H9 (cell line): ENCODE data around the gene TWSG1. TPM values are rescaled to one million over a fixed set of nuclear protein-coding genes. Genes with fewer than 3 reads are reported as not detected.

Experiments
- DNase-seq: peaks from one replicate; pipeline ENCODE4 v3.0.0-alpha.2; 2017
- H2AFZ ChIP-seq: one replicate; pipeline ENCODE4 v1.6.1; 2013; ENCODE audit warnings: mild to moderate bottlenecking, low read length, control low read depth, moderate library complexity
- H2AK5ac ChIP-seq: 2 replicates; pipeline ENCODE4 v1.6.1; 2013; ENCODE audit warnings: low read length, control low read depth, mixed read lengths; ENCODE audit not compliant: insufficient read length
- H2BK120ac ChIP-seq: one replicate; pipeline ENCODE4 v1.6.1; 2013; ENCODE audit warnings: low read depth, mild to moderate bottlenecking, low read length, control low read depth, inconsistent platforms; ENCODE audit not compliant: poor library complexity, severe bottlenecking
- H2BK12ac ChIP-seq: 2 replicates; pipeline ENCODE4 v1.6.1; 2013; ENCODE audit warnings: low read length, control low read depth, mixed read lengths, low read depth; ENCODE audit not compliant: insufficient read length
- H2BK15ac ChIP-seq: 2 replicates; pipeline ENCODE4 v1.6.1; 2013; ENCODE audit warnings: low read depth, low read length, control low read depth
- H2BK20ac ChIP-seq: one replicate; pipeline ENCODE4 v1.6.1; 2013; ENCODE audit warnings: low read depth, mild to moderate bottlenecking, low read length, control low read depth, inconsistent platforms; ENCODE audit not compliant: poor library complexity, severe bottlenecking
- H2BK5ac ChIP-seq: 2 replicates; pipeline ENCODE4 v1.6.1; 2013; ENCODE audit warnings: low read length, control low read depth, mixed read lengths; ENCODE audit not compliant: insufficient read length
- H3K14ac ChIP-seq: 2 replicates; pipeline ENCODE4 v1.6.1; 2013; ENCODE audit warnings: low read length, control low read depth; ENCODE audit not compliant: insufficient read depth
- H3K18ac ChIP-seq: 2 replicates; pipeline ENCODE4 v1.6.1; 2013; ENCODE audit warnings: low read depth, mild to moderate bottlenecking, mixed read lengths, low read length, control low read depth; ENCODE audit not compliant: insufficient read length
- H3K23ac ChIP-seq: 2 replicates; pipeline ENCODE4 v1.6.1; 2013; ENCODE audit warnings: low read length, control low read depth, mixed read lengths, low read depth; ENCODE audit not compliant: insufficient read length
- H3K23me2 ChIP-seq: 2 replicates; pipeline ENCODE4 v1.6.1; 2013; ENCODE audit warnings: low read depth, mild to moderate bottlenecking, mixed read lengths, low read length, control low read depth; ENCODE audit not compliant: insufficient read length, poor library complexity, severe bottlenecking
- H3K27ac ChIP-seq: 2 replicates; pipeline ENCODE4 v1.5.1; 2013; ENCODE audit warnings: low read length, control low read depth, mixed read lengths, low read depth; ENCODE audit not compliant: insufficient read length
- H3K27me3 ChIP-seq: 2 replicates; pipeline ENCODE4 v1.6.1; 2013; ENCODE audit warnings: low read length, control low read depth, inconsistent platforms; ENCODE audit not compliant: insufficient read depth
- H3K4ac ChIP-seq: 2 replicates; pipeline ENCODE4 v1.6.1; 2013; ENCODE audit warnings: low read depth, mild to moderate bottlenecking, control low read depth, inconsistent platforms, low read length, moderate library complexity
- H3K4me1 ChIP-seq: 2 replicates; pipeline ENCODE4 v1.6.1; 2013; ENCODE audit warnings: low read length, control low read depth, inconsistent platforms; ENCODE audit not compliant: insufficient read depth
- H3K4me2 ChIP-seq: 2 replicates; pipeline ENCODE4 v1.6.1; 2013; ENCODE audit warnings: low read length, control low read depth, mixed read lengths; ENCODE audit not compliant: insufficient read length, insufficient read depth
- H3K56ac ChIP-seq: 2 replicates; pipeline ENCODE4 v1.6.1; 2013; ENCODE audit warnings: low read depth, mild to moderate bottlenecking, mixed read lengths, low read length, control low read depth; ENCODE audit not compliant: insufficient read length
- H3K79me1 ChIP-seq: 2 replicates; pipeline ENCODE4 v1.6.1; 2013; ENCODE audit warnings: low read depth, mild to moderate bottlenecking, moderate library complexity, low read length, control low read depth, inconsistent platforms; ENCODE audit not compliant: insufficient read depth, poor library complexity, severe bottlenecking
- H3K79me2 ChIP-seq: 2 replicates; pipeline ENCODE4 v1.6.1; 2013; ENCODE audit warnings: low read length, control low read depth, inconsistent platforms; ENCODE audit not compliant: insufficient read depth
- H3K9ac ChIP-seq: 2 replicates; pipeline ENCODE4 v1.6.1; 2013; ENCODE audit warnings: low read length, control low read depth, mixed read lengths; ENCODE audit not compliant: insufficient read length; ENCODE audit errors: extremely low read depth
- H3K9me3 ChIP-seq: one replicate; pipeline ENCODE4 v1.6.1; 2013; ENCODE audit warnings: low read depth, low read length, inconsistent platforms; ENCODE audit not compliant: control insufficient read depth
- H3T11ph ChIP-seq: one replicate; pipeline ENCODE4 v1.6.1; 2013; ENCODE audit warnings: mild to moderate bottlenecking, low read length, control low read depth, inconsistent platforms
- H4K20me1 ChIP-seq: one replicate; pipeline ENCODE4 v1.6.1; 2013; ENCODE audit not compliant: control insufficient read depth, insufficient read length, insufficient read depth
- H4K5ac ChIP-seq: 2 replicates; pipeline ENCODE4 v1.6.1; 2013; ENCODE audit warnings: low read depth, mild to moderate bottlenecking, mixed read lengths, low read length, control low read depth; ENCODE audit not compliant: insufficient read length
- H4K8ac ChIP-seq: replicated peaks from 2 replicates; pipeline ENCODE4 v1.6.1; 2013; ENCODE audit warnings: low read length, control low read depth, mixed read lengths, low read depth; ENCODE audit not compliant: insufficient read length
- H4K91ac ChIP-seq: 2 replicates; pipeline ENCODE4 v1.6.1; 2013; ENCODE audit warnings: low read depth, mild to moderate bottlenecking, moderate library complexity, mixed read lengths, low read length, control low read depth; ENCODE audit not compliant: insufficient read length
- H3K27ac Mint-ChIP-seq, 3 experiments: 2 replicates in 2 of 3; 3 replicates in 1 of 3; pipeline ENCODE4 v1.8.0; 2020 to 2021; ENCODE audit warnings: mixed read lengths in 3 of 3, mild to moderate bottlenecking in 1 of 3, moderate library complexity in 1 of 3
- H3K27me3 Mint-ChIP-seq: 2 replicates; pipeline ENCODE4 v1.8.0; 2021; ENCODE audit warnings: low read depth, mild to moderate bottlenecking, moderate library complexity, mixed read lengths
- H3K36me3 Mint-ChIP-seq, 3 experiments: 2 replicates in 2 of 3; 3 replicates in 1 of 3; pipeline ENCODE4 v1.8.0; 2020 to 2021; ENCODE audit warnings: low read depth in 3 of 3, mixed read lengths in 3 of 3; ENCODE audit not compliant: insufficient read depth in 1 of 3
- H3K4me1 Mint-ChIP-seq, 2 experiments: 2 replicates each; pipeline ENCODE4 v1.8.0; 2020; ENCODE audit warnings: mixed read lengths in 2 of 2
- H3K4me3 Mint-ChIP-seq, 2 experiments: 2 replicates in 1 of 2; 3 replicates in 1 of 2; pipeline ENCODE4 v1.8.0; 2020 to 2021; ENCODE audit warnings: mild to moderate bottlenecking in 2 of 2, mixed read lengths in 2 of 2, moderate library complexity in 1 of 2
- H3K9me3 Mint-ChIP-seq, 2 experiments: 2 replicates in 1 of 2; 3 replicates in 1 of 2; pipeline ENCODE4 v1.8.0; 2020; ENCODE audit warnings: mild to moderate bottlenecking in 2 of 2, mixed read lengths in 2 of 2, moderate library complexity in 1 of 2
- WGBS: extraction: QIAGEN DNeasy Blood & Tissue Kit; methylation state at CpG from one replicate; pipeline ENCODE4 v1.1.7; 2013; ENCODE audit warnings: missing lambda C conversion rate, low lambda C conversion rate, mixed read lengths; ENCODE audit not compliant: insufficient read length; ENCODE audit errors: extremely low coverage; 5-methylcytosine and 5-hydroxymethylcytosine counted together
- total RNA-seq: library from RNA; stranded (reverse); gene quantifications from 2 replicates; pipeline ENCODE4 v1.2.1, GENCODE V29; 2021
- TF ChIP-seq, protein P1 (sequence below): fragments of 200-600 bp; sonication (generic); conservative IDR thresholded peaks from 3 replicates; pipeline ENCODE4 v1.8.0; 2021; ENCODE audit warnings: antibody characterized with exemption, mild to moderate bottlenecking

TWSG1 gene
- total RNA-seq, 1 experiment from 2014 or later = 25.7 TPM

GRCh38 chr18:9392726-9393125, 58.2 kb downstream of the TWSG1 start:
- Histone ChIP-seq H3K23ac (no peak overlapping the region), H4K5ac (no peak overlapping the region), H2BK120ac (no peak overlapping the region), H4K8ac (no peak overlapping the region), H3K27ac (no peak overlapping the region), H3K27me3 (no peaks in the 10 kb centered on the region), H3K79me2 (no peaks in the 10 kb centered on the region), H3K4me2 (no peak overlapping the region), H3K14ac (no peak overlapping the region), H2BK5ac (no peak overlapping the region), H3K18ac (no peak overlapping the region), H4K91ac (no peak overlapping the region), H3K9me3 (no peaks in the 10 kb centered on the region), H3K79me1 (no peaks in the 10 kb centered on the region), H4K20me1 (no peaks in the 10 kb centered on the region), H3K4ac (no peak overlapping the region), H2AK5ac (no peak overlapping the region), H3K56ac (no peak overlapping the region), H2BK12ac (no peak overlapping the region), H3K9ac (no peak overlapping the region), H2BK15ac (no peak overlapping the region), H2BK20ac (no peak overlapping the region), H2AFZ (no peak overlapping the region), H3T11ph (no peak overlapping the region), H3K23me2 (no peaks in the 10 kb centered on the region), H3K4me1 (no peaks in the 10 kb centered on the region)
- no peak overlapping the region for H3K27ac Mint-ChIP-seq
- peaks cover 16 to 52% (median 24%) of the 10 kb centered on the region in 3 experiments for H3K36me3 Mint-ChIP-seq
- H3K4me1 Mint-ChIP-seq = no peaks in the 10 kb centered on the region
- whole genome bisulfite sequencing = no CpG with 5 or more reads among the region's 3 CpGs
- DNase-seq = no peak
- no peak overlapping the region for H3K4me3 Mint-ChIP-seq
- TF ChIP-seq, protein P1, sequence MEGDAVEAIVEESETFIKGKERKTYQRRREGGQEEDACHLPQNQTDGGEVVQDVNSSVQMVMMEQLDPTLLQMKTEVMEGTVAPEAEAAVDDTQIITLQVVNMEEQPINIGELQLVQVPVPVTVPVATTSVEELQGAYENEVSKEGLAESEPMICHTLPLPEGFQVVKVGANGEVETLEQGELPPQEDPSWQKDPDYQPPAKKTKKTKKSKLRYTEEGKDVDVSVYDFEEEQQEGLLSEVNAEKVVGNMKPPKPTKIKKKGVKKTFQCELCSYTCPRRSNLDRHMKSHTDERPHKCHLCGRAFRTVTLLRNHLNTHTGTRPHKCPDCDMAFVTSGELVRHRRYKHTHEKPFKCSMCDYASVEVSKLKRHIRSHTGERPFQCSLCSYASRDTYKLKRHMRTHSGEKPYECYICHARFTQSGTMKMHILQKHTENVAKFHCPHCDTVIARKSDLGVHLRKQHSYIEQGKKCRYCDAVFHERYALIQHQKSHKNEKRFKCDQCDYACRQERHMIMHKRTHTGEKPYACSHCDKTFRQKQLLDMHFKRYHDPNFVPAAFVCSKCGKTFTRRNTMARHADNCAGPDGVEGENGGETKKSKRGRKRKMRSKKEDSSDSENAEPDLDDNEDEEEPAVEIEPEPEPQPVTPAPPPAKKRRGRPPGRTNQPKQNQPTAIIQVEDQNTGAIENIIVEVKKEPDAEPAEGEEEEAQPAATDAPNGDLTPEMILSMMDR = peak; percentile 41; the same call in 2 of the 3 replicates
- H3K27me3 Mint-ChIP-seq = no peaks in the 10 kb centered on the region
- H3K9me3 Mint-ChIP-seq = peaks cover 9 to 10% of the 10 kb centered on the region in 2 experiments
